GM12801 (cell line): ENCODE data around the gene ADAMTS2.

Source experiments
- CTCF ChIP-seq: IDR thresholded peaks from one replicate; pipeline ENCODE4 v1.5.1; 2011; ENCODE audit warnings: control low read depth; ENCODE audit not compliant: insufficient read length; ENCODE audit errors: extremely low read depth

The ADAMTS2 gene

GRCh38 chr5:179303451-179304200 is 41.6 kb downstream of the ADAMTS2 start:
- TF ChIP-seq CTCF, result no peak

GRCh38 chr5:179302499-179303185 is 42.6 kb downstream of the ADAMTS2 start:
- no peak for TF ChIP-seq CTCF

GRCh38 chr5:179301796-179302195 is 43.5 kb downstream of the ADAMTS2 start:
- no peak for TF ChIP-seq CTCF

GRCh38 chr5:179301376-179301775 is 43.9 kb downstream of the ADAMTS2 start:
- TF ChIP-seq CTCF, result no peak

- no peak for TF ChIP-seq CTCF
These were observed 44.6 kb downstream of the ADAMTS2 start for GRCh38 chr5:179300581-179301180.

GRCh38 chr5:179298181-179298993 is 46.9 kb downstream of the ADAMTS2 start:
- TF ChIP-seq CTCF, result no peak
